GM21723 (cell line): ENCODE results near the gene TM7SF2.

Experiments
- ATAC-seq: cut with Tn5 transposase; IDR thresholded peaks from one replicate; pipeline ENCODE4 v1.9.1; 2021; ENCODE audit warnings: mild to moderate bottlenecking, moderate library complexity; ENCODE audit not compliant: unreplicated experiment

The TM7SF2 gene

DNA sequence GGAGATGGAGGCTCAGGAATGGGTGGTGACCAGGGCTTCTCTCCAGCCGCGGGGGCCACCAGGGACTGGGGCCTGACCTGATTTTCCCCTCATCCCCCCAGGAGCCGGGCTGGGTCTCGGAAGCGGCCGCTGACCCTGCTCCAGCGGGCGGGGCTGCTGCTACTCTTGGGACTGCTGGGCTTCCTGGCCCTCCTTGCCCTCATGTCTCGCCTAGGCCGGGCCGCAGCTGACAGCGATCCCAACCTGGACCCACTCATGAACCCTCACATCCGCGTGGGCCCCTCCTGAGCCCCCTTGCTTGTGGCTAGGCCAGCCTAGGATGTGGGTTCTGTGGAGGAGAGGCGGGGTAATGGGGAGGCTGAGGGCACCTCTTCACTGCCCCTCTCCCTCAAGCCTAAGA lies 23.8 kb upstream of the TM7SF2 start:
- ATAC-seq = no peak

DNA sequence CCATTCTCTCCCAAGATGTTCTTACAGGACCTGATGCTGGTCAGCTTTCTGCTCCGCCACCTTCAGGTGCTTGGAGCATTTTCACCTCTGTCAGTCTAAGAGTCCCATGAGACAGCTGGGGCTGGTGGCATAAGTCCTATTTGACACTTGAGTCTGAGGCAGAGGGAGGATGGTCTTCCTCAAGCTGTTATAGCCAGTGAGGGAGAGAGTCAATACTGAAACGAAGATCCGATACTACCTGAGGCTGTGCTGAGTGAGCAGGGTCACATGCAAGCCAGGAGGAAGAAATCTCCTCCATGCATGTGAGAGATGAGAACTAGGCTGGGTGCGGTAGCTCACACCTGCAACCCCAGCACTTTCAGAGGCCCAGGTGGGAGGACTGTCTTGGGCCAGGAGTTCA lies 22.1 kb upstream of the TM7SF2 start:
- ATAC-seq = no peak

DNA sequence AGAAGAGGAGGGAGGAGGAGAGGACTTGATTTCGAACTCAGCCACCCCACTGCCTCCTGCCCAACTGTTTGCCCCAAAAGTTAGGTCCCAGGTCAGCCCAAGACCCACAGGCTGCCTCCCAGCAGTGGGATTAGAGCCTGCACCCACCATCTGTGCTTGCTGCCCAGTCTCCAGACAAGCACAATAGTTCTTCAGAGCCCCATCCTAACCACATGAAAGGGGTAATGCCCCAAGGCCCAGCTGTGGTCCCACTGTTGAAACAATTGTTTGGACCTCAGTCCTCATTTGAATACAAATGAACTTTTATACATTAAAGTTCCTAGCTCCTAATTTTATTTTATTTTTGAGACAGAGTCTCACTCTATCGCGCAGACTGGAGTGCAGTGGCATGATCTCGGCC lies 21.0 kb upstream of the TM7SF2 start:
- no peak for ATAC-seq

DNA sequence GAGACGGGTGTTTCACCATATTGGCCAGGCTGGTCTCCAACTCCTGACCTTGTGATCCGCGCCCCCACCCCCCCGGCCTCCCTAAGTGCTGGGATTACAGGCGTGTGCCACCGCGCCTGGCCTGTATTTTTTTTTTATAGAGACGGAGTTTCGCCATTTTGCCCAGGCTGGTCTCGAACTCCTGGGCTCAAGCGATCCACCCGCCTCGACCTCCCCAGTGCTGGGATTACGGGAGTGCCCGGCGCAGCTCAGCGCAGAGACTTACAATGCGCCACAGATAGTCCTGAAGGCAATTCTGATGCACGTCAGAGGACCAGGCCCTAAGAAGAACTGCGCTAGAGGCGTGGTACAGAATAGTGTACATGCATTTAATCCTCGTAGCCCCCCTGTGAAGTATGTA lies 16.2 kb upstream of the TM7SF2 start:
- no peak for ATAC-seq

DNA sequence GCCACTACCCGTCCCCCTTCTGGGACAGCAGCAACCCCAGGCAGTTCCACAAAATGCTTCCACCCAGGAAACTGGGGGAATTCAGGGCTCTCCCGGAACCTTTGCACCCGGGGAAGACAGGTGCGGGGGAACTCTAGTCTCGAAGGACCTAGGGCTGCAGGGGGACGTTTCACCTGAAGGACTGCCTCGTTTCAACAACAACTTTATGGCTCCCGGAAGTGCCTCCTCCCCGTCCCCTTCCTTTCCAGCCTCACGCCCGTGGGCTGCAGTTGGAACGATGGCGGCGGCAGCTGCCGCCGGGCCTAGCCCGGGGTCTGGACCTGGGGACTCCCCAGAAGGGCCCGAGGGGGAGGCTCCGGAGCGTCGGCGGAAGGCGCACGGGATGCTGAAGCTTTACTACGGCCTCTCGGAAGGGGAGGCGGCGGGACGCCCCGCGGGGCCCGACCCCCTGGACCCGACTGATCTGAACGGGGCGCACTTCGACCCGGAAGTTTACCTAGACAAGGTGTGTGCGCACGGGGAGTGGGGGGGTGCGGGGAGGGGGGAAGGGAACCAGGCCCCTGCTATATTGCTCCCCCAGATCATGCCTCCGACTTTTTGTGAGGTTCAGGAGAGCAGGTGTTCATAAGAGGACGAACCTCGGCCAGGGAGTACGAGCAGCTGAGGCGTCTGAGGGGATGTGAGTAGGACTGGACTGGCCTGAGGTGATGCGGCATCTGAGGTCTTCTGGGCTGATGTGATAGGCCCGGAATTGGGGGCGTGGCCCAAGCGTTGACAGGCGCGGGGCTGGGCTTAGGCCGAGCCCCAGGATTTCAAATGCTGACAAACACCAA lies 15.5 kb upstream of the TM7SF2 start, which contains the start of gene VPS51:
TSS of gene VPS51 (plus strand) at position 241 of the 833 bp plus-strand sequence. CDS start at position 278, 37 bp downstream.
- ATAC-seq = peak; percentile 85

DNA sequence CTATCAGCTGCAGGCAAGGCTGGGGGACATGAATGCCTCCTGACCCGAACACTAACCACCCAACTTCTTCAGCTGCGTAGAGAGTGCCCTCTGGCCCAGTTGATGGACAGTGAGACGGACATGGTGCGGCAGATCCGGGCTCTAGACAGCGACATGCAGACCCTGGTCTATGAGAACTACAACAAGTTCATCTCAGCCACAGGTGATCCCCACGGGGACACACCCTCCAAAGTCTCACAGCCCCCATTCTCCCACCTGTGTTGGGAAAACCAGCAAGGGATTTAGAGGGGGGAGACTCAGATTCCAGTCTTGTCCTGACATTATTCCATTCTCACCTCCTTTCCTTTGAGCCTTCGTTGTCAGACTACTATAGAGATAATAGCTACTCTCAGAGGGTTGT lies 14.7 kb upstream of the TM7SF2 start:
- no peak for ATAC-seq

DNA sequence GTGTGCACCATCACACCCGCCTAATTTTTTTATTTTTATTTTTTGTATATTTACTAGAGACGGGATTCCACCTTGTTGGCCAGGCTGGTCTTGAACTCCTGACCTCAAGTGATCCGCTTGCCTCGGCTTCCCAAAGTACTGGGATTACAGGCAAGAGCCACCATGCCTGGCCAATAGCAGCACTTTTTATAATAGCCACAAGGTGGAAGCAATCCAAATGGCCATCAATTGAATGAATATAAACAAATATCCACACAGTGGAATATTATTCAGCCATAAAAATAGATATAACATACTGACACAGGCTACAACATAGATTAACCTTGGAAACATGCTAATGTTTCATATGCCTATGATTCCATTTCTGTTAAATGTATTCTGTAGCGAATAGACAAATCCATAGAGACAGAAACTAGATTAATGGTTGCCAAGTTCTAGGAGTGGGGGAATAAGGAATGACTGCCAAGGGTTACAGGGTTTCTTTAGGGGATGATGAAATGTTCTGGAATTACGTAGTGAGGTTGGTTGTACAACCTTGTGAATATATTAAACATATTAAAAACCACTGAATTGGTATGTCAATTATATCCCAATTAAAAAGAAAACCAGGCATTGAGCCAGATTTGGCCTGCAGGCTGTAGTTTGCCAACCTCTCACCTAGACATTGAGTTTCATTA lies 10.9 kb upstream of the TM7SF2 start:
- no peak for ATAC-seq

DNA sequence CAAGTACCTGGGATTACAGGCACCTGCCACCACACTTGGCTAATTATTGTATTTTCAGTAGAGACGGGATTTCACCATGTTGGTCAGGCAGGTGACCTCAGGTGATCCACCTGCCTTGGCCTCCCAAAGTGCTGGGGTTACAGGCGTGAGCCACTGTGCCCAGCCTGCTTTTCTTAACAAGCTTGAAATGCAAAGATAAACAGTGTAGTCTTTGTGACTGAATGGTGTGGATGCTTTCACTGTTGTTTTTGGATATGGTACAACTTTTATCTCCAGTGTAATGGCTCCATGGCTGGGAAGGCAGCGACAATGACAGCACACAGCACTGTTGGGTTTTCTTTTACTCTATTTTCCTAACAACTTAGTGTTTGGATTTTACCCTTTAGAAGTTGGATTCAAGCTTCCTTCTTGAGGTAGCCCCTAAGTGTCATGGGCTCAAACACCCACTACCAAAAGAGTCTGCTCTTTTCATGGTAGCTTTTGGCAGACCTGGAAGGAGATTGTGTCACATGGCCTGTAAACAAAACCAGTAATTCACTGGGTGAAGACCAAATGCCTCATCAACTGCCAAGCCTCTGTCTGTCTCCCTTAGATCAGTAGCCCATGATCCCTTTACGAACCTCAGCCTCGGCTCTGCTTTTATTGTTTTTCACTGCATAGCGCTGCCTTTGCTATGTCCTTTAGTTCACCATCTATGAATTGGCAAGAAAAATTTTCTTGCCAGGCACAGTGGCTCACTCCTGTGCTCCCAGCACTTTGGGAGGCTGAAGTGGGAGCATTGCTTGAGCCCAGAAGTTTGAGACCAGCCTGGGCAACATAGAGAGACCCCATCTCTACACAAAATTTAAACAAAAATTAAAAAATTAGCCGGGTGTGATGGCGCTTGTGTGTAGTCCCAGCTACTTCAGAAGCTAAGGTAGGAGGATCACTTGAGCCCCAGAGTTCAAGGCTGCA lies 9.3 kb upstream of the TM7SF2 start:
- ATAC-seq = no peak

DNA sequence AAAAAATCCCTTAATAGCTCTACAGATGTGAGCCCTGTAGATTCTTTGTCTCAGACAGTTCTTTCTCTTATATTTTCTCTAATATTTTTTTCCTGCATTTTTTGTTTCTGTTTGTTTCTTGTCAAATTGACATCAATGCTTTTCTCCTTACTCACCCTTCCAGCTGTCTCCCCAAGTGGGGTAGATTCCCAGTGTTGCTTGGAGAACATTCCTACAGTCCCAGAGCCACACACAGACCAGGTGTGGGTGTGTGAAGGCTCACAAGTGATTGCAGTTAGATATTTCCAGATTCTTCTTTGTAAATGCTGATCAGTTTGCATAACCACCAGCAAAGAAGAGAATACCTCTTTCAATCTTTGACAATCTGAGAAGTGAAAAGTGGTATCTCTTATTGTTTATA lies 8.2 kb upstream of the TM7SF2 start:
- ATAC-seq = no peak

DNA sequence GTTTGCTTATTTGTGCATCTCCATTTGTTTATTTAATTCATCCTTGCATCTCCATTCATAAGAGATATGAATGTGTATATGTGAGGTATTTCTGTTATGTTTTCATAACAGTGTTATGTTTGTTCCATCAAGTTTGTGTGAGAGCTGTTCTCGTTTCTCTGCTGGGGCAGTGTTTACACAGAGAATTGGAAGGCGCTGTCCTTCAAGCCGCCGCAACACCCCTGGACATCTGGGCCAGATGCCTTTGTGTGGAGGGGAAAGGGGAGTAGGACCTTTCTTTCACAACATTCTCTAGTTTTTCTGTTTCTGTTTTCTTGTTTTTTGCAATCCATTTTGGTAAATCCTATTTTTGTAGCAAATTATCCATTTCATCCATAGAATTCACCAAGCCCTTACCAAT lies 7.0 kb upstream of the TM7SF2 start:
- no peak for ATAC-seq

DNA sequence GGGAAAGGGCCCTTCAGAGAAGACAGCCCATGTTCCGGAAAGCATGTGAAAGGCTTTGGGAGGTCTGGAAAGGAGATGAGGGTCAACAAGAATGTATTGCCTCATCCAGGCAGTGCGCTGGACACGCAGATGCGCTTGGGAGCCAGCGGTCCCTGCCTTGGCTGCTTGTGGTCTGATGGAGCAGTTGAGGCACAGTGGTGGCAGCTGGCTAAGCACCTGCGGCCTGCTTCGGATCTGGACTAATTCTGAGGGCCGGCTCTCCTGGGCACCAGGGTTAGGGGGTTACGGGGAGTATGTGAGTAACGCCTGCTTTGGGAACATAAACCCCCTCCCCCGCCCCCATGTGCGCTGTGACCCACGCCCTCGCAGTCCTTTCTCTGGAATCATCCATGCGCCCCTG lies 4.6 kb upstream of the TM7SF2 start:
- no peak for ATAC-seq

DNA sequence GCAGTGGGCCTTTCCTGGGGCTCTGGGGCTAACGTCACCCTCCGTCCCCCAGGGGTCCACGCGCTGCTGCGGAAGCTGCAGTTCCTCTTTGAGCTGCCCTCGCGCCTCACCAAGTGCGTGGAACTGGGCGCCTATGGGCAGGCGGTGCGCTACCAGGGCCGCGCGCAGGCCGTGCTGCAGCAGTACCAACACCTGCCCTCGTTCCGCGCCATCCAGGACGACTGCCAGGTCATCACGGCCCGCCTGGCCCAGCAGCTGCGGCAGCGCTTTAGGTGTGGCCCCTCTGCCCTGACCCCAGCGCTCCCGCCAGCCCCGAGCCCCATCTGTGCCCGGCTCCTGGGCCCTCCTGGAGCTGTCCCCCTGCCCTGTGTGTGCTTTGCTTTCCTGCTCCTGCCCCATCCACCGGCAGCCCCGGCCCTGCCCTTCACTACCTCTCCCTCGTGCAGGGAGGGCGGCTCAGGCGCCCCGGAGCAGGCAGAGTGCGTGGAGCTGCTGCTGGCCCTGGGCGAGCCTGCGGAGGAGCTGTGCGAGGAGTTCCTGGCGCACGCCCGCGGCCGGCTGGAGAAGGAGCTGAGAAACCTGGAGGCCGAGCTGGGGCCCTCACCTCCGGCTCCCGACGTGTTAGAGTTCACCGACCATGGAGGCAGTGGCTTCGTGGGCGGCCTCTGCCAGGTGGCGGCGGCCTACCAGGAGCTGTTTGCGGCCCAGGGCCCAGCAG lies 3.8 kb upstream of the TM7SF2 start:
- no peak for ATAC-seq

DNA sequence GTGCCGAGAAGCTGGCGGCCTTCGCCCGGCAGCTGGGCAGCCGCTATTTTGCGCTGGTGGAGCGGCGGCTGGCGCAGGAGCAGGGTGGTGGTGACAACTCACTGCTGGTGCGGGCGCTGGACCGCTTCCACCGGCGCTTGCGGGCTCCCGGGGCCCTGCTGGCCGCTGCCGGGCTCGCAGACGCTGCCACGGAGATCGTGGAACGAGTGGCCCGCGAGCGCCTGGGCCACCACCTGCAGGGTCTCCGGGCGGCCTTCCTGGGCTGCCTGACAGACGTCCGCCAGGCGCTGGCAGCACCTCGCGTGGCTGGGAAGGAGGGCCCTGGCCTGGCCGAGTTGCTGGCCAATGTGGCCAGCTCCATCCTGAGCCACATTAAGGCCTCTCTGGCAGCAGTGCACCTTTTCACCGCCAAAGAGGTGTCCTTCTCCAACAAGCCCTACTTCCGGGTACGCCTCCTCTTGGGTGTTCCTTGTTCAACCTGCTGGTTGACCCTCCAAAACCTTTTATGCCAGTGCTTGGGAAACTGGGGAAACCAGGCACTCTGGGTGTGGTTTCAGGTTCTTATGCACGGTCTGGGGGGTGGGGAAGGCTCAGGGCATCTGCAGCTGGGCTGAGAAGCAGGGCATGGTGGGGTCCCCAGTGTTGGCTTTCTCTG lies 3.1 kb upstream of the TM7SF2 start:
- ATAC-seq = no peak

DNA sequence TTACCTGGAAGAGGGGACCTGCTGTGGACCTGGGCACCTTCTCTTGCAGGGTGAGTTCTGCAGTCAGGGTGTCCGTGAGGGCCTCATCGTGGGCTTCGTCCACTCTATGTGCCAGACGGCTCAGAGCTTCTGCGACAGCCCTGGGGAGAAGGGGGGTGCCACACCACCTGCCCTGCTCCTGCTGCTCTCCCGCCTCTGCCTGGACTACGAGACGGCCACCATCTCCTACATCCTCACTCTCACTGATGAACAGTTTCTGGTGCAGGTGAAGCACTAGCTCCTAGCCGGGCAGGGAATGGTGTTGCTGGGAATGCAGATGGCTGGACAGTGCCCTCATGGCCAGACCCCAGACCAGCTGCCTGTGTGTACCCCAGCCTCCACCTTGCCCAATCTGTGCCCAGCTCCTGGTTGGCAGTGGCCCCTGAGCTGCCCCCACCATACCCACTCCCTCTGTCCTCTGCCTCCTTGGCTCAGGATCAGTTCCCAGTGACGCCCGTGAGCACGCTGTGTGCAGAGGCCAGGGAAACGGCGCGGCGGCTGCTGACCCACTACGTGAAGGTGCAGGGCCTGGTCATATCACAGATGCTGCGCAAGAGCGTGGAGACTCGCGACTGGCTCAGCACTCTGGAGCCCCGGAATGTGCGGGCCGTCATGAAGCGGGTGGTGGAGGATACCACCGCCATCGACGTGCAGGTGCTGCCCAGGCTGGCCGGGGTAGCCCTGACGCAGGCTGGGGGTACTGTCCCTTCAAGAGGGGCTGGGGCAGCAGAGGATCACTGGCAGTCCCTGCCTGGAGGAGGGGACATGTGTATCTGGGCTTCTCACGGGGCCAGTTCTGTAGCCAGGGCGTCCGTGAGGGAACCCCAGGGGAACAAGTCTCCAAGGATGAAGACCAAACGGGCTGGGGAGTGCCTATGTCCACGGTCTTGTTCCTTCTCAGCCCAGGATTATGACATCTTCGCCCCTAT lies 2.2 kb upstream of the TM7SF2 start:
- no peak for ATAC-seq

DNA sequence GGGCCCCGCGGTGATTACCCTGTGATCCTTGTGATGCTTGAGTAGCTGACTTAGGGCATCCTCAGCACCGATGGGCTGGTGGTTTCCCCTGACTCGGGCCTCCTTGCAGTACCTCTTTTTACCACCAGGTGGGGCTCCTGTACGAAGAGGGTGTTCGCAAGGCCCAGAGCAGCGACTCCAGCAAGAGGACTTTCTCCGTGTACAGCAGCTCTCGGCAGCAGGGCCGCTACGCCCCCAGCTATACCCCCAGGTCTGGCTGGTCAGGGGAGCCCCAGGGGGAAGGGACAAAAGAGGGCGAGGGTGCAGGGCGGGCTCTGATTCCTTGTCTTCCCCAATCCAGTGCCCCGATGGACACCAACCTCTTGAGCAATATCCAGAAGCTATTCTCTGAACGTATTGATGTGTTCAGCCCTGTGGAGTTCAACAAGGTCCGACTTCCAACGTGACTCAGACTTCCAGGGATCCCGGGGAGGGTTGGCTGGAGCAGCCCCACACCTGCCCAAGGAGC lies 1.3 kb upstream of the TM7SF2 start:
- peak; percentile 32 for ATAC-seq

DNA sequence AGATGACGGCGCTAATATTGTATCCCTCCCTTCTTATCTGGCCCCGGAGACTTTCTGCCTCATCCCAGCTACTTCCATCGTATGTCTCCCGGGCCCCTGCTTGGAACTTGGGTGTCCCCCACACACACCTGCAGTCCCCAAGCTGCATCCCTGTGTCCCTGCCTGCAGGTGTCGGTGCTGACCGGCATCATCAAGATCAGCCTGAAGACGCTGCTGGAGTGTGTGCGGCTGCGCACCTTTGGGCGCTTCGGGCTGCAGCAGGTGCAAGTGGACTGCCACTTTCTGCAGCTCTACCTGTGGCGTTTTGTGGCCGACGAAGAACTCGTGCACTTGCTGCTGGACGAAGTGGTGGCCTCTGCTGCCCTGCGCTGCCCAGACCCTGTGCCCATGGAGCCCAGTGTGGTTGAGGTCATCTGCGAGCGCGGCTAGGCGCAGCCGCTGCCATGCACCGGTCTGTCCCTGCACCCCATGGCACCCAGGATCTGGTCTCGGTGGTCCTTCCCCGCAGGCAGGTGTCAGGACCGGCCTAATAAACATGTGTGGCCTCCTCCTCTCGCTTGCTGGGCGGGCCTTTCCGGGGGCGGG lies 421 bp upstream of the TM7SF2 start:
- no peak for ATAC-seq

DNA sequence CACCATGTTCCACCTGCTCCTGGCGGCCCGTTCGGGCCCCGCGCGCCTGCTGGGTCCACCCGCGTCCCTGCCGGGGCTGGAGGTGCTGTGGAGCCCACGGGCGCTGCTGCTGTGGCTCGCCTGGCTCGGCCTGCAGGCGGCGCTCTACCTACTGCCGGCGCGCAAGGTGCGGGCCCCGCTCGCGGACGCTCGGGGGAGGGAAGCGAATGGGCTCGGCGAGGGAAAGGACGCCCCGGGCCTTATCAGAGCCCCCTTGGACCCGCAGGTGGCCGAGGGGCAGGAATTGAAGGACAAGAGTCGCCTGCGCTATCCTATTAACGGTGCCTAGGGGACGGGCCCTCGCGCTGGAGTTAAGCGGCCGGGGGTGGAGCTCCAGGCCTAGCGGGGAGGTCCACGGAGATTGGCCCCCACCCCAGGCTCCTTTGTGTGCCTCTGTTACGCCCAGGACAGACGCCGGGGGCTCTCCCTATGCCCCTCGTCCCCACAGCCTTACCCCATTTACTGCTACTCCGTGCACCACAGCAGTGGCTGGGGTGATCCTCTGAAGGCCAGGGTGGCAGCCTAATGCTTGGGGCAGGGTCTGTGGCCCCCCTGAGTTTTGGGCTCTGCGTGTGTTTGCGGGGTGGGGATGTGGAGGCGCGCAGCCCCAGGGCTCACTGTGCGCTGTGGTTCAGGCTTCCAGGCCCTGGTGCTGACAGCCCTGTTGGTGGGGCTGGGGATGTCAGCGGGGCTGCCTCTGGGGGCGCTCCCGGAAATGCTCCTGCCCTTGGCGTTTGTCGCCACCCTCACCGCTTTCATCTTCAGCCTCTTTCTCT lies 1.1 kb downstream of the TM7SF2 start:
- ATAC-seq = peak; percentile 38

DNA sequence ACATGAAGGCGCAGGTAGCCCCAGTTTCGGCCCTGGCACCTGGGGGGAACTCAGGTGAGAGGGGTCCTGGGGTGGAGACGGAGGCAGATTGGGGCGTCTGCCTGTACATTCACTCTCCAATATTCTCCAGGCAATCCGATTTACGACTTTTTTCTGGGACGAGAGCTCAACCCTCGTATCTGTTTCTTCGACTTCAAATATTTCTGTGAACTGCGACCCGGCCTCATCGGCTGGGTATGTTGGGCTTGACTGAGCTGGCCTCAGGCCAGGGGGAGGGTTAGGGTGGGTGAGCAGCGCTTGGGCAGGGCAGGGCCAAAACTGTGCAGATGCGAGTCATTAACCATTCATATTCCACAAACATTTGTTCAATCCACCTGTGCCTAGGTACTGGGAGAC lies 1.7 kb downstream of the TM7SF2 start:
- ATAC-seq = no peak
